CD14-positive monocyte (primary cell): ENCODE results near the gene GNAI1. TPM values are rescaled to one million over a fixed set of nuclear protein-coding genes. Genes with fewer than 3 reads are reported as not detected.

ENCODE experiments used
- DNase-seq, 3 donors: peaks; one replicate each; pipeline ENCODE4 v3.0.0-alpha.2; 2011 to 2022
- H2AFZ ChIP-seq: 2 replicates; pipeline ENCODE4 v1.6.0; 2012; ENCODE audit warnings: mild to moderate bottlenecking, low read depth, low read length, inconsistent platforms; ENCODE audit not compliant: insufficient read depth, poor library complexity, severe bottlenecking
- H3K27ac ChIP-seq, 2 donors: 1 replicate in 1 of 2; 2 replicates in 1 of 2; pipeline ENCODE4 v1.5.1; 2012 to 2013; ENCODE audit warnings: low read length in 2 of 2, control low read depth in 1 of 2, inconsistent platforms in 1 of 2, low read depth in 1 of 2, mild to moderate bottlenecking in 1 of 2
- H3K27me3 ChIP-seq, 2 donors: one replicate each; pipeline versions ENCODE4 v1.6.0 to v1.6.1; 2011 to 2013; ENCODE audit warnings: low read length in 2 of 2; ENCODE audit not compliant: control insufficient read depth in 2 of 2, insufficient read depth in 2 of 2
- H3K36me3 ChIP-seq, 2 donors: replicated peaks in 1 of 2; 1 replicate in 1 of 2; 2 replicates in 1 of 2; pipeline versions ENCODE4 v1.5.1 to v1.6.1; 2012 to 2013; ENCODE audit warnings: low read length in 2 of 2, control low read depth in 1 of 2, inconsistent platforms in 1 of 2, mild to moderate bottlenecking in 1 of 2; ENCODE audit not compliant: insufficient read depth in 2 of 2, control insufficient read depth in 1 of 2
- H3K4me1 ChIP-seq, 2 donors: 1 replicate in 1 of 2; 2 replicates in 1 of 2; pipeline versions ENCODE4 v1.5.1 to v1.6.1; 2012 to 2013; ENCODE audit warnings: low read length in 2 of 2, control low read depth in 1 of 2, inconsistent platforms in 1 of 2, mild to moderate bottlenecking in 1 of 2, moderate library complexity in 1 of 2; ENCODE audit not compliant: insufficient read depth in 2 of 2, control insufficient read depth in 1 of 2
- H3K4me2 ChIP-seq: replicated peaks from 2 replicates; pipeline ENCODE3; 2012; ENCODE audit warnings: low read length, moderate library complexity, mild to moderate bottlenecking; ENCODE audit not compliant: poor library complexity, severe bottlenecking; ENCODE audit errors: extremely low read depth
- H3K4me3 ChIP-seq, 3 experiments: fragments of 200-600 bp in 1 of 3; sonication (generic) in 1 of 3; replicated peaks in 1 of 3; 1 replicate in 2 of 3; 2 replicates in 1 of 3; pipeline ENCODE4 v1.5.1; 2011 to 2013; ENCODE audit warnings: low read length in 3 of 3, mild to moderate bottlenecking in 3 of 3, control low read depth in 2 of 3, low read depth in 2 of 3, inconsistent platforms in 1 of 3, moderate library complexity in 1 of 3
- H3K79me2 ChIP-seq: 2 replicates; pipeline ENCODE4 v1.6.0; 2012; ENCODE audit warnings: mild to moderate bottlenecking, control low read depth, inconsistent platforms, low read length, moderate library complexity; ENCODE audit not compliant: insufficient read depth
- H3K9ac ChIP-seq: 2 replicates; pipeline ENCODE4 v1.6.0; 2017; ENCODE audit warnings: low read length, mild to moderate bottlenecking; ENCODE audit not compliant: insufficient read depth, poor library complexity, severe bottlenecking
- H3K9me3 ChIP-seq, 2 donors: replicated peaks in 1 of 2; 1 replicate in 1 of 2; 2 replicates in 1 of 2; pipeline versions ENCODE4 v1.5.1 to v1.6.1; 2012 to 2013; ENCODE audit warnings: low read length in 2 of 2, control low read depth in 1 of 2; ENCODE audit not compliant: control insufficient read depth in 1 of 2, insufficient read depth in 1 of 2
- H4K20me1 ChIP-seq: 2 replicates; pipeline ENCODE4 v1.6.0; 2012; ENCODE audit warnings: mild to moderate bottlenecking, low read length, control low read depth, moderate library complexity; ENCODE audit not compliant: insufficient read depth
- H3K27ac Mint-ChIP-seq, 7 donors: one replicate each; pipeline ENCODE4 v1.8.0; 2020; ENCODE audit warnings: mild to moderate bottlenecking in 7 of 7, mixed read lengths in 7 of 7, moderate library complexity in 6 of 7, inconsistent platforms in 2 of 7
- H3K27me3 Mint-ChIP-seq, 3 donors: one replicate each; pipeline ENCODE4 v1.8.0; 2021 to 2022; ENCODE audit warnings: low read depth in 3 of 3, mild to moderate bottlenecking in 3 of 3, mixed read lengths in 3 of 3, moderate library complexity in 3 of 3, inconsistent platforms in 1 of 3
- H3K36me3 Mint-ChIP-seq, 2 donors: one replicate each; pipeline ENCODE4 v1.8.0; 2020; ENCODE audit warnings: mixed read lengths in 2 of 2, inconsistent platforms in 1 of 2, mild to moderate bottlenecking in 1 of 2
- H3K4me1 Mint-ChIP-seq: one replicate; pipeline ENCODE4 v1.8.0; 2020; ENCODE audit warnings: mild to moderate bottlenecking, mixed read lengths
- H3K4me3 Mint-ChIP-seq, 2 donors: one replicate each; pipeline ENCODE4 v1.8.0; 2020; ENCODE audit warnings: mild to moderate bottlenecking in 2 of 2, mixed read lengths in 2 of 2, moderate library complexity in 1 of 2
- H3K9me3 Mint-ChIP-seq, 7 donors: one replicate each; pipeline ENCODE4 v1.8.0; 2020 to 2022; ENCODE audit warnings: mixed read lengths in 7 of 7, mild to moderate bottlenecking in 6 of 7, moderate library complexity in 6 of 7, inconsistent platforms in 2 of 7
- WGBS: methylation state at CpG from one replicate; pipeline ENCODE4 v1.1.5; 2013; ENCODE audit warnings: missing lambda C conversion rate; ENCODE audit not compliant: insufficient coverage; 5-methylcytosine and 5-hydroxymethylcytosine counted together
- intact Hi-C, 2 donors: fragments of 100-400 bp; cut with micrococcal nuclease; formaldehyde crosslinking; loops; one replicate each; pipeline versions ENCODE4 v1.15.0 to v1.15.1; 2023
- polyA plus RNA-seq, 3 donors: library from polyadenylated mRNA; depleted of rRNA in 1 of 3; unstranded in 2 of 3; stranded (reverse) in 1 of 3; fragments of 300-500 nt in 2 of 3; fragments of >200 nt in 1 of 3; fragmentation: Illumina TruSeq in 2 of 3; gene quantifications; 1 replicate in 2 of 3; 2 replicates in 1 of 3; pipeline ENCODE4 v1.2.3, GENCODE V29; 2012 to 2021
- TF ChIP-seq, protein P1 (sequence below): fragments of 200-600 bp; IDR thresholded peaks from one replicate; pipeline ENCODE4 v1.8.0; 2022; ENCODE audit warnings: antibody characterized with exemption, mild to moderate bottlenecking

Gene GNAI1
- polyA plus RNA-seq, 3 donors = 0.72 to 1.0 (median 0.79) TPM

DNA sequence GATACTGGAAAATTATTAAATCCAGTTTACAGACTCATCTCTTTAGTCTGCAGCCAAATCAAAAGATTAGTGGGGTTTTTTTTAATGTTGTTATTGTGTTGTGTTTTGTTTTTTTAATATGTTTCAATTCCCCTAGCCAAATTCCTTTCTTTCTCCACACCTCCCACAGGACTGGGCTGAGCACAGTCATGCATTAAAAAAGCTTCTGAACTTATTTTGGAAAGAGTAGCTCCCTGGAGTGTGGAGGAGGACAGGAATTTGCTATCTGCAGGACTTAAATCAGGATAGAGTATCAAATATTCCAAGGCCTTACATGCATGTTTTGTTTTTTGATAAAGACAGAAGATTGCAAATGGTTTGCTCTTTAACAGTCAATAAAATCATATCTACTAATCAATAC, 90.7 kb downstream of the GNAI1 start:
- Histone ChIP-seq H3K36me3 (no peaks in the 10 kb centered on the region), H3K27me3 (no peaks in the 10 kb centered on the region), H3K79me2 (no peaks in the 10 kb centered on the region), H2AFZ (no peak overlapping the region), H3K4me2 (no peak overlapping the region), H3K4me3 (no peak overlapping the region), H4K20me1 (no peaks in the 10 kb centered on the region), H3K9me3 (no peaks in the 10 kb centered on the region), H3K4me1 (no peaks in the 10 kb centered on the region), H3K27ac (no peak overlapping the region), H3K9ac (no peak overlapping the region)
- TF ChIP-seq, protein P1, sequence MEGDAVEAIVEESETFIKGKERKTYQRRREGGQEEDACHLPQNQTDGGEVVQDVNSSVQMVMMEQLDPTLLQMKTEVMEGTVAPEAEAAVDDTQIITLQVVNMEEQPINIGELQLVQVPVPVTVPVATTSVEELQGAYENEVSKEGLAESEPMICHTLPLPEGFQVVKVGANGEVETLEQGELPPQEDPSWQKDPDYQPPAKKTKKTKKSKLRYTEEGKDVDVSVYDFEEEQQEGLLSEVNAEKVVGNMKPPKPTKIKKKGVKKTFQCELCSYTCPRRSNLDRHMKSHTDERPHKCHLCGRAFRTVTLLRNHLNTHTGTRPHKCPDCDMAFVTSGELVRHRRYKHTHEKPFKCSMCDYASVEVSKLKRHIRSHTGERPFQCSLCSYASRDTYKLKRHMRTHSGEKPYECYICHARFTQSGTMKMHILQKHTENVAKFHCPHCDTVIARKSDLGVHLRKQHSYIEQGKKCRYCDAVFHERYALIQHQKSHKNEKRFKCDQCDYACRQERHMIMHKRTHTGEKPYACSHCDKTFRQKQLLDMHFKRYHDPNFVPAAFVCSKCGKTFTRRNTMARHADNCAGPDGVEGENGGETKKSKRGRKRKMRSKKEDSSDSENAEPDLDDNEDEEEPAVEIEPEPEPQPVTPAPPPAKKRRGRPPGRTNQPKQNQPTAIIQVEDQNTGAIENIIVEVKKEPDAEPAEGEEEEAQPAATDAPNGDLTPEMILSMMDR = no peak
- H3K9me3 Mint-ChIP-seq = no peaks in the 10 kb centered on the region
- no peaks in the 10 kb centered on the region for H3K4me1 Mint-ChIP-seq
- no peak overlapping the region for H3K4me3 Mint-ChIP-seq
- intact Hi-C loops = no loop called here
- H3K27ac Mint-ChIP-seq = no peak overlapping the region
- H3K27me3 Mint-ChIP-seq = peaks cover 0 to 2% (median 0%) of the 10 kb centered on the region in 3 donors
- no peak for DNase-seq
- no peaks in the 10 kb centered on the region for H3K36me3 Mint-ChIP-seq

- intact Hi-C loops = no loop called here
- TF ChIP-seq, protein P1 = no peak
- H3K4me3 ChIP-seq = no peak overlapping the region
- WGBS = no CpG with 5 or more reads among the region's 4 CpGs
- Mint-ChIP-seq H3K4me1 (no peaks in the 10 kb centered on the region), H3K9me3 (no peaks in the 10 kb centered on the region), H3K27ac (no peak overlapping the region), H3K4me3 (no peak overlapping the region), H3K27me3 (peaks cover 0 to 2% (median 0%) of the 10 kb centered on the region in 3 donors), H3K36me3 (no peaks in the 10 kb centered on the region)
- H3K79me2 ChIP-seq = no peaks in the 10 kb centered on the region
- H3K27me3 ChIP-seq = no peaks in the 10 kb centered on the region
- no peak overlapping the region for H2AFZ ChIP-seq
- no peaks in the 10 kb centered on the region for H3K36me3 ChIP-seq
- H3K9ac ChIP-seq = no peak overlapping the region
- H3K4me1 ChIP-seq = no peaks in the 10 kb centered on the region
- H3K9me3 ChIP-seq = no peaks in the 10 kb centered on the region
- H3K4me2 ChIP-seq = no peak overlapping the region
- H3K27ac ChIP-seq = no peak overlapping the region
- H4K20me1 ChIP-seq = no peaks in the 10 kb centered on the region
- DNase-seq = no peak
Measured at GRCh38 chr7:80226629-80227028, 92.0 kb downstream of the GNAI1 start.
